Activated CD4-positive, alpha-beta T cell treated with anti-CD3 and anti-CD28 coated beads, Interleukin-2, amount 10 ng/mL, durations not matched to agents 7 days and 5 days (primary cell): Measurements from ENCODE around the gene RHEBL1. TPM values are rescaled to one million over a fixed set of nuclear protein-coding genes. Genes with fewer than 3 reads are reported as not detected.

ENCODE experiments used
- CTCF ChIA-PET: fragments of 350-600 bp; sonication (Branson Sonifier 250); formaldehyde crosslinking; loops from one replicate; lab custom pipeline; 2021; ENCODE audit warnings: antibody characterized with exemption; lab: Charles Lee
- POLR2A ChIA-PET: fragments of 350-600 bp; sonication (Branson Sonifier 250); formaldehyde crosslinking; loops from one replicate; lab custom pipeline; 2021; ENCODE audit warnings: antibody characterized with exemption; lab: Charles Lee
- DNase-seq: peaks from one replicate; pipeline ENCODE4 v3.0.0-alpha.2; 2020
- H3K27ac Mint-ChIP-seq: one replicate; pipeline ENCODE4 v1.8.0; 2021; ENCODE audit warnings: mild to moderate bottlenecking, moderate library complexity, mixed read lengths
- H3K27me3 Mint-ChIP-seq: one replicate; pipeline ENCODE4 v1.8.0; 2021; ENCODE audit warnings: mixed read lengths
- H3K36me3 Mint-ChIP-seq: one replicate; pipeline ENCODE4 v1.8.0; 2021; ENCODE audit warnings: low read depth, mixed read lengths
- H3K4me1 Mint-ChIP-seq: one replicate; pipeline ENCODE4 v1.8.0; 2021; ENCODE audit warnings: mixed read lengths
- H3K4me3 Mint-ChIP-seq: one replicate; pipeline ENCODE4 v1.8.0; 2021; ENCODE audit warnings: mild to moderate bottlenecking, moderate library complexity, mixed read lengths
- H3K9me3 Mint-ChIP-seq: one replicate; pipeline ENCODE4 v1.8.0; 2021; ENCODE audit warnings: mixed read lengths
- total RNA-seq, 2 experiments: library from RNA; stranded (reverse); gene quantifications; one replicate each; pipeline ENCODE4 v1.2.3, GENCODE V29; 2021

Gene RHEBL1
- total RNA-seq, 2 experiments from 2014 or later: 4.6 to 6.4 TPM

GRCh38 chr12:49097381-49097780 is 27.6 kb upstream of the RHEBL1 start:
- ChIA-PET CTCF (interaction anchor here (0.5 to 6.1 kb wide), 5 partner anchors 10 to 52 kb away, joined by 4 to 47 read pairs (median 10); partner anchors contain the start of genes LMBR1L and TUBA1B), POLR2A (no interaction called here)
- Mint-ChIP-seq H3K36me3 (peaks cover 35% of the 10 kb centered on the region), H3K27ac (no peak overlapping the region), H3K4me1 (peaks cover 21% of the 10 kb centered on the region), H3K4me3 (no peak overlapping the region), H3K9me3 (no peaks in the 10 kb centered on the region), H3K27me3 (peaks cover 33% of the 10 kb centered on the region)
- no peak for DNase-seq

GRCh38 chr12:49094975-49095365 is 25.2 kb upstream of the RHEBL1 start:
- peaks cover 55% of the 10 kb centered on the region for H3K27me3 Mint-ChIP-seq
- no peak overlapping the region for H3K27ac Mint-ChIP-seq
- peaks cover 22% of the 10 kb centered on the region for H3K36me3 Mint-ChIP-seq
- no peak for DNase-seq
- H3K9me3 Mint-ChIP-seq: no peaks in the 10 kb centered on the region
- H3K4me3 Mint-ChIP-seq: no peak overlapping the region
- POLR2A ChIA-PET: no interaction called here
- CTCF ChIA-PET: interaction anchor here (1.1 to 6.1 kb wide), 12 partner anchors 9 to 245 kb away, joined by 3 to 26 read pairs (median 7); partner anchors contain the start of genes RHEBL1 and TUBA1B
- peaks cover 43% of the 10 kb centered on the region for H3K4me1 Mint-ChIP-seq

- POLR2A ChIA-PET: interaction anchor here (0.6 kb wide), 1 partner anchor 59 kb away, joined by 5 read pairs; no protein-coding TSS in a partner anchor
- peaks cover 20% of the 10 kb centered on the region for H3K36me3 Mint-ChIP-seq
- H3K4me1 Mint-ChIP-seq: peaks cover 46% of the 10 kb centered on the region
- DNase-seq: no peak
- H3K27ac Mint-ChIP-seq: no peak within 1 kb of the TSS
- peaks cover 59% of the 10 kb centered on the region for H3K27me3 Mint-ChIP-seq
- no peak within 1 kb of the TSS for H3K4me3 Mint-ChIP-seq
- CTCF ChIA-PET: interaction anchor here (0.6 to 6.1 kb wide), 17 partner anchors 10 to 244 kb away, joined by 3 to 26 read pairs (median 5); partner anchors contain the start of genes RHEBL1 and TUBA1B
- no peaks in the 10 kb centered on the region for H3K9me3 Mint-ChIP-seq
These were observed 24.6 kb upstream of the RHEBL1 start, which contains the start of gene DHH for GRCh38 chr12:49094160-49094974. TSS of gene DHH (minus strand) at chr12:49094801. CDS start at chr12:49094512, 289 bp downstream.

GRCh38 chr12:49093792-49094159 is 24.0 kb upstream of the RHEBL1 start:
- Mint-ChIP-seq H3K27me3 (peaks cover 62% of the 10 kb centered on the region), H3K4me1 (peaks cover 49% of the 10 kb centered on the region), H3K27ac (no peak overlapping the region), H3K9me3 (no peaks in the 10 kb centered on the region), H3K36me3 (peaks cover 20% of the 10 kb centered on the region), H3K4me3 (no peak overlapping the region)
- no peak for DNase-seq
- POLR2A ChIA-PET: interaction anchor here (0.6 kb wide), 1 partner anchor 58 kb away, joined by 5 read pairs; no protein-coding TSS in a partner anchor
- CTCF ChIA-PET: interaction anchor here (0.6 to 3.1 kb wide), 13 partner anchors 9 to 241 kb away, joined by 3 to 20 read pairs (median 5); partner anchors contain the start of gene RHEBL1

GRCh38 chr12:49092816-49093406 is 23.1 kb upstream of the RHEBL1 start:
- peaks cover 67% of the 10 kb centered on the region for H3K27me3 Mint-ChIP-seq
- peaks cover 58% of the 10 kb centered on the region for H3K4me1 Mint-ChIP-seq
- ChIA-PET CTCF (interaction anchor here (0.5 to 3.1 kb wide), 21 partner anchors 8 to 932 kb away, joined by 3 to 20 read pairs (median 6); partner anchors contain the start of genes DDN, LMBR1L, RACGAP1 and RHEBL1), POLR2A (no interaction called here)
- no peak overlapping the region for H3K27ac Mint-ChIP-seq
- peaks cover 16% of the 10 kb centered on the region for H3K36me3 Mint-ChIP-seq
- DNase-seq: no peak
- H3K4me3 Mint-ChIP-seq: no peak overlapping the region
- no peaks in the 10 kb centered on the region for H3K9me3 Mint-ChIP-seq

- Mint-ChIP-seq H3K27me3 (peaks cover 67% of the 10 kb centered on the region), H3K4me3 (peak overlapping the region; percentile 42), H3K36me3 (peaks cover 14% of the 10 kb centered on the region), H3K27ac (no peak overlapping the region), H3K9me3 (no peaks in the 10 kb centered on the region), H3K4me1 (peaks cover 64% of the 10 kb centered on the region)
- CTCF ChIA-PET: interaction anchor here (0.5 to 3.1 kb wide), 23 partner anchors 8 to 933 kb away, joined by 3 to 20 read pairs (median 4); partner anchors contain the start of genes DDN, LMBR1L, RACGAP1 and RHEBL1
- DNase-seq: peak; percentile 56
- POLR2A ChIA-PET: no interaction called here
These were observed 22.5 kb upstream of the RHEBL1 start for GRCh38 chr12:49092086-49092815.

GRCh38 chr12:49091836-49092085 is 22.0 kb upstream of the RHEBL1 start:
- ChIA-PET POLR2A (no interaction called here), CTCF (interaction anchor here (0.6 to 2.7 kb wide), 19 partner anchors 9 to 251 kb away, joined by 3 to 12 read pairs (median 4); partner anchors contain the start of genes DDN, LMBR1L, RHEBL1 and WNT1)
- H3K27ac Mint-ChIP-seq: no peak overlapping the region
- no peak for DNase-seq
- H3K27me3 Mint-ChIP-seq: peaks cover 67% of the 10 kb centered on the region
- no peaks in the 10 kb centered on the region for H3K9me3 Mint-ChIP-seq
- peak overlapping the region; percentile 7 for H3K4me3 Mint-ChIP-seq
- H3K36me3 Mint-ChIP-seq: peaks cover 14% of the 10 kb centered on the region
- peaks cover 69% of the 10 kb centered on the region for H3K4me1 Mint-ChIP-seq

GRCh38 chr12:49091056-49091835 is 21.5 kb upstream of the RHEBL1 start:
- peaks cover 72% of the 10 kb centered on the region for H3K4me1 Mint-ChIP-seq
- H3K36me3 Mint-ChIP-seq: peaks cover 11% of the 10 kb centered on the region
- DNase-seq: no peak
- ChIA-PET CTCF (interaction anchor here (0.6 to 2.7 kb wide), 16 partner anchors 9 to 251 kb away, joined by 3 to 12 read pairs (median 4); partner anchors contain the start of genes DDN, LMBR1L and RHEBL1), POLR2A (no interaction called here)
- H3K27me3 Mint-ChIP-seq: peaks cover 67% of the 10 kb centered on the region
- no peaks in the 10 kb centered on the region for H3K9me3 Mint-ChIP-seq
- H3K4me3 Mint-ChIP-seq: peak overlapping the region; percentile 61
- no peak overlapping the region for H3K27ac Mint-ChIP-seq

- Mint-ChIP-seq H3K27ac (peak overlapping the region; percentile 74), H3K4me3 (peak overlapping the region; percentile 66)
- POLR2A ChIA-PET: interaction anchor here (0.6 kb wide), 1 partner anchor 145 kb away, joined by 3 read pairs; no protein-coding TSS in a partner anchor
These were observed 20.3 kb upstream of the RHEBL1 start for GRCh38 chr12:49089821-49090773.

GRCh38 chr12:49088932-49089330 is 19.2 kb upstream of the RHEBL1 start:
- H3K27me3 Mint-ChIP-seq: peaks cover 50% of the 10 kb centered on the region

More at GRCh38 chr12:49089821-49090773, 20.3 kb upstream of the RHEBL1 start:
- CTCF ChIA-PET: interaction anchor here (1.6 to 4.5 kb wide), 9 partner anchors 10 to 145 kb away, joined by 4 to 34 read pairs (median 19); partner anchors contain the start of genes ARF3, LMBR1L, RHEBL1 and TUBA1B
- Mint-ChIP-seq H3K4me1 (peaks cover 68% of the 10 kb centered on the region), H3K9me3 (no peaks in the 10 kb centered on the region), H3K27me3 (peaks cover 60% of the 10 kb centered on the region), H3K36me3 (peaks cover 6% of the 10 kb centered on the region)
- DNase-seq: peak; percentile 33

More at GRCh38 chr12:49088932-49089330, 19.2 kb upstream of the RHEBL1 start:
- DNase-seq: no peak
- H3K4me3 Mint-ChIP-seq: no peak overlapping the region
- no peak overlapping the region for H3K27ac Mint-ChIP-seq
- peaks cover 4% of the 10 kb centered on the region for H3K9me3 Mint-ChIP-seq
- ChIA-PET POLR2A (no interaction called here), CTCF (interaction anchor here (0.6 to 4.5 kb wide), 31 partner anchors 7 to 269 kb away, joined by 3 to 34 read pairs (median 5); partner anchors contain the start of genes ARF3, DDX23, LMBR1L and PRKAG1)
- peaks cover 4% of the 10 kb centered on the region for H3K36me3 Mint-ChIP-seq
- peaks cover 61% of the 10 kb centered on the region for H3K4me1 Mint-ChIP-seq
